ENCODE measurements around the gene CUL1.

- TF ChIP-seq CTCF (IDR thresholded peaks at IDR 0.05) (no peak), POLR2A (IDR thresholded peaks at IDR 0.05) (no peak)
Measured at GRCh38 chr7:148672041-148672440, 26.7 kb upstream of the CUL1 start.
